ENCODE results near the gene RFC5. TPM values are rescaled to one million over a fixed set of nuclear protein-coding genes. Genes with fewer than 3 reads are reported as not detected.

The RFC5 gene
- 11.1 TPM for total RNA-seq (2013)
- polyA plus RNA-seq (1 to 10 TPM; 6.6 to 8.0 (median 7.5) TPM), polyA minus RNA-seq (7.2 and 8.5 TPM in 2 replicates), total RNA-seq (1.0 to 14.2 (median 3.4) reads per million in 11 experiments)

GRCh38 chr12:118016424-118017264 lies at the start of gene RFC5:
TSS of gene RFC5 (plus strand) at chr12:118016703. CDS start at chr12:118016828, 125 bp downstream.
- H3K36me3 ChIP-seq (replicated peaks in 1 of 2; ENCODE audit: control insufficient read depth in 1 of 2, insufficient read depth in 2 of 2, low read length in 2 of 2), result peaks cover 13 to 21% of the 10 kb centered on the region in 2 donors
- Mint-ChIP-seq H3K9me3 (peaks cover 0 to 7% (median 2%) of the 10 kb centered on the region in 7 donors), H3K4me1 (peaks cover 13% of the 10 kb centered on the region), H3K36me3 (peaks cover 14 to 23% of the 10 kb centered on the region in 2 donors), H3K4me3 (peak within 1 kb of the TSS; percentile 86 to 94), H3K27ac (peak within 1 kb of the TSS; percentile 57 to 89 (median 84)), H3K27me3 (ENCODE audit: low read depth in 3 of 3) (peaks cover 1 to 11% (median 11%) of the 10 kb centered on the region in 3 donors)
- peak within 1 kb of the TSS in 1 of 2 donors; percentile 76 for H3K27ac ChIP-seq (ENCODE audit: low read depth in 1 of 2, low read length in 2 of 2)
- peak within 1 kb of the TSS; percentile 89 for H3K4me2 ChIP-seq (replicated peaks; ENCODE audit: extremely low read depth, low read length, poor library complexity, severe bottlenecking)
- peak within 1 kb of the TSS; percentile 80 for H3K9ac ChIP-seq (ENCODE audit: insufficient read depth, low read length, poor library complexity, severe bottlenecking)
- H3K4me3 ChIP-seq (replicated peaks in 1 of 3; ENCODE audit: low read depth in 2 of 3, low read length in 3 of 3), result peak within 1 kb of the TSS; percentile 62 to 89 (median 82)
- TF ChIP-seq CTCF (IDR thresholded peaks at IDR 0.05), result no peak
- peaks cover 14% of the 10 kb centered on the region for H3K79me2 ChIP-seq (ENCODE audit: insufficient read depth, low read length)
- no peaks in the 10 kb centered on the region for H3K9me3 ChIP-seq (replicated peaks in 1 of 2; ENCODE audit: control insufficient read depth in 1 of 2, insufficient read depth in 1 of 2, low read length in 2 of 2)
- no peaks in the 10 kb centered on the region for H3K27me3 ChIP-seq (ENCODE audit: control insufficient read depth in 2 of 2, insufficient read depth in 2 of 2, low read length in 2 of 2)
- H3K4me1 ChIP-seq (ENCODE audit: control insufficient read depth in 1 of 2, insufficient read depth in 2 of 2, low read length in 2 of 2), result peaks cover 13% of the 10 kb centered on the region in 2 donors
- intact Hi-C loops (cut with micrococcal nuclease), result loop anchor here (5.0 kb wide), 1 partner anchor 46 kb away; the partner anchor contains the start of gene WSB2 (in 2 of the 2)
- H4K20me1 ChIP-seq (ENCODE audit: insufficient read depth, low read length), result no peaks in the 10 kb centered on the region
- DNase-seq, result peak; percentile 95 to 97 (median 97)
- peak within 1 kb of the TSS; percentile 94 for H2AFZ ChIP-seq (ENCODE audit: insufficient read depth, low read depth, low read length, poor library complexity, severe bottlenecking)
- WGBS (ENCODE audit: insufficient coverage), result under 1% methylated on average over 47 of the region's 61 CpGs

GRCh38 chr12:117967043-117967442 lies 49.5 kb upstream of the RFC5 start:
- no peak for DNase-seq
- Mint-ChIP-seq H3K4me3 (peak overlapping the region in 1 of 2 donors; percentile 62), H3K4me1 (peaks cover 3% of the 10 kb centered on the region), H3K36me3 (peaks cover 0 to 2% of the 10 kb centered on the region in 2 donors), H3K27ac (no peak overlapping the region), H3K9me3 (peaks cover 2 to 20% (median 16%) of the 10 kb centered on the region in 7 donors), H3K27me3 (ENCODE audit: low read depth in 3 of 3) (peaks cover 51 to 64% (median 59%) of the 10 kb centered on the region in 3 donors)
- 38% methylated on average over 2 of the region's 4 CpGs for WGBS (ENCODE audit: insufficient coverage)
- Histone ChIP-seq H3K36me3 (replicated peaks in 1 of 2; ENCODE audit: control insufficient read depth in 1 of 2, insufficient read depth in 2 of 2, low read length in 2 of 2) (no peaks in the 10 kb centered on the region), H3K27me3 (ENCODE audit: control insufficient read depth in 2 of 2, insufficient read depth in 2 of 2, low read length in 2 of 2) (peaks cover 27 to 49% of the 10 kb centered on the region in 2 donors), H3K4me1 (ENCODE audit: control insufficient read depth in 1 of 2, insufficient read depth in 2 of 2, low read length in 2 of 2) (no peaks in the 10 kb centered on the region), H3K9ac (ENCODE audit: insufficient read depth, low read length, poor library complexity, severe bottlenecking) (no peak overlapping the region), H2AFZ (ENCODE audit: insufficient read depth, low read depth, low read length, poor library complexity, severe bottlenecking) (no peak overlapping the region), H3K9me3 (replicated peaks in 1 of 2; ENCODE audit: control insufficient read depth in 1 of 2, insufficient read depth in 1 of 2, low read length in 2 of 2) (peaks cover 5 to 9% of the 10 kb centered on the region in 2 donors), H3K4me2 (replicated peaks; ENCODE audit: extremely low read depth, low read length, poor library complexity, severe bottlenecking) (no peak overlapping the region), H3K27ac (ENCODE audit: low read depth in 1 of 2, low read length in 2 of 2) (no peak overlapping the region), H4K20me1 (ENCODE audit: insufficient read depth, low read length) (no peaks in the 10 kb centered on the region), H3K4me3 (replicated peaks in 1 of 3; ENCODE audit: low read depth in 2 of 3, low read length in 3 of 3) (no peak overlapping the region), H3K79me2 (ENCODE audit: insufficient read depth, low read length) (no peaks in the 10 kb centered on the region)
- TF ChIP-seq CTCF (IDR thresholded peaks at IDR 0.05), result no peak
- intact Hi-C loops (cut with micrococcal nuclease), result no loop called here

Data from CD14-positive monocyte (primary cell).